GM21515 (cell line): ENCODE data around the gene ZNF562.
"Not testable (repeated sequence)": the region's sequence is repeated elsewhere in the genome, so short reads cannot be mapped to it uniquely, and the experiment has no call there.

Experiments
- ATAC-seq: cut with Tn5 transposase; IDR thresholded peaks from one replicate; pipeline ENCODE4 v1.9.1; 2021; ENCODE audit not compliant: unreplicated experiment

Gene ZNF562

DNA sequence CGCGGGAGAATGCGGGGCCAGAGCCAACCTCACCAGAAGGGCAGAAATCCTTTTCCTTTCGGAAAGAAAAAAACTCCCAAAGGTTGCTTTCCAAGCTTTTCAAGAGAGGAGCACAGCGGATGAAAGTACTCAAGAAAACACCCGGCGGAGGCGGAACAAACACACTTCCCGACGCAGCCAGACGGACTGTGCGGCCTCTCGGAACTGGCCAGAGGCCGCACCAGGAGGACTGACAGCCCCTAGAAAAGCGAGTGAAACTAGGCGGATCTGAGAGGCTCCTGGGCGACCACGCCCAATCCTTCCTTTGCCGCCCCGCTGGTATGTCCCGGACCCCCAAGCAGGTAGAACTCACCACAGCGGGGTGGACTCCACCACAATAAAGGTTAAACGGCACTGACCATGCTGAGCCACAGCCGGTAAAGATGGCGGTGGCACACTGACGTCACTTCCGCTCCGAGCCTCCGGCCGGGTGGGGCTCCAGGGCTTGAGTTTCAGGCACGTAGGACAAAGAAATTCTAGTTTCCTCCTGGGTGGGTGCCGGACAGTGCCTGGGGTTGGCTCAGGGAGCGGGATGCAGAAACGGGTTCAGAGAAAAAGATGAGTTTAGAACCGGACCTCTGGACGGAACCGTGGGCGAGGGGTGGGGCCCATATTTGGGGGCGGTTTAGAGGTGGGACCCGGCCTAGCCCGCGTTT lies at the start of gene ZNF562:
ZNF562 (minus strand) TSS at position 438 of the 695 bp plus-strand sequence. CDS start 14,356 bp downstream, outside the sequence.
- ATAC-seq: peak; percentile 79

DNA sequence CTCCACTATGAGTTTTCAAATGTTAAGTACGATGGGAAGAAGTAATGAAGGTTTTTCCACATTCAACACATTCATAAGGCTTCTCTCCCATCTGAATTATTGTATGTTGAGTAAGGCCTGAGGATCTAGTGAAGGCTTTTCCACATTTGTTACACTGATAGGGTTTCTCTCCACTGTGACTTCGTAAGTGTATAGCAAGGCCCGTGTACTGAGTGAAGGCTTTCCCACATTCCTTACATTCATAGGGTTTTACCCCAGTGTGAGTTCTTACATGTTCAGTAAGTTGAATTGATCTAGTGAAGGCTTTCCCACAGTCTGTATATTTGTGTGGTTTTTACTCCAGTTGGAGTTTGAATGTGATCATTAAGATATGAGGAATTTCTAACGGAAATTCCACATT lies 49.3 kb upstream of the ZNF562 start:
- ATAC-seq: no peak

DNA sequence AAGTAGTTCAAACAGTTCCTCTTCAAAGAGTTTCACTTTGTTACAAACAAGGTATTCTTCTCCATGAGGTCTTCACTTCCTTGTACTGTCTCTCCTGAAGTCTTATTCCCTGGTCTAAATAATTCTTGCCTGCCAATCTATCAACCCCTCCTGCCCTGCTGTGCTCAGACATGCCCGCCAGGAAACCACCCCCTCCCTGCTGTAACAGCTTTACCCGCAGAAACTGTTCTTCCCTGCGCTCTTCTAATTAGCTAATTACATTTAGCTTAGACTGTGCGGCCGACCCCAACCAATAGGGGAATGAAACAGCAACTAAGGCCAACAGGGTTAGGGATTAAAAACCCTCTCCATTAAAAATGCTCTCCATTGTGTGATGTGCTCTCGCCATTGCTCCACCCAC lies 47.0 kb upstream of the ZNF562 start:
- no peak for ATAC-seq

DNA sequence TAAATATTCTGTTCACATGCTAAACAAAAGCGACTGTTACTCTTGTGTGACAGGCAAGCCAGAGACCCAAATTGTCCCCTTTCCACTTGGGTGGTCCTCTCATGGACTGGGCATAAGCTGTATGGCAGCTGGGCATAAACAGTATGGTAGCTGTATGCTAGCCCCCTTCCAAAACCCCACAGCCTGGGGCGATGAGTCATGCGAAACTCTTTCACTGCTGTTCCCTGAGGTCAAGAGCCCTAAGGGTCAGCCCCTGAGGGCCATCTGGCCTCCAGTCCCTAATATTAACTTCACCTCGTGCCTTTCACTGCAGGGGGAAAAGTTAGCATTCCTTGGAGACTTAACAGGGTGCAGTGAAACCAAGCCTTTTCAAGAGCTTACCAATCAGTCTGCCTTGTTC lies 45.6 kb upstream of the ZNF562 start:
- ATAC-seq: no peak

DNA sequence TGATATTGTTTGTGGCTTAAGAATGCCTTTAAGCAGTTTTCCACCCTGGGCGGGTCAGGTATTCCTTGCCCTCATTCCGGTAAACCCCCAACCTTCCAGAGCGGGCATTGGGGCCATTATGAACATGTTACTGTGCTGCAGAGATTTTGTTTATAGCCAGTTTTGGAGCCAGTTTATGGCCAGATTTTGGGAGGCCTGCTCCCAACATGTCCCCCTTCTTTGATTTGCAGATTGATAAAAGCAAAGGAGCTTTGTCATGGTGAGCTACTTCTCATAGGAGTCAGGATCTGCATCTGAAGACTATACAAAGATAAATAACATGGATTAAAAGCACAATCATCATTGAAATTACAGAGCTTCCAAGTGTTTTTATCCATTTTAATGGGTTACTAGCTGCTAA lies 36.9 kb upstream of the ZNF562 start:
- ATAC-seq: no peak

DNA sequence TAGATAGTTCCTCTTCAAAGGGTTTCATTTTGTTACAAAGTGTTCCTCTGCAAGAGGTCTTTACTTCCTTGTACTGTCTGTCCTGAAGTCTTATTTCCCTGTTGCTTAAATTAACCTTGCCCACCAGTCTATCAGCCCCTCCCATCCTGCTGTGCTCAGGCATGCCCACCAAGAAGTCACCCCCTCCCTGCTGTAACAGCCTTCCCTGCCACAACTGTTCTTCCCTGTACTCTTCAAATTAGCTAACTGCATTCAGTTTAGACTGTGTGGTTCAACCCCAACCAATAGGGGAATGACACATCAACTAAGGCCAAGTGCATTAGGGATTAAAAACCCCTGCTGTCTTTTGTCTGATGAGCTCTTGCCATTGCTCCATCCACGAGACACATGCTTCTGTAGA lies 34.4 kb upstream of the ZNF562 start:
- ATAC-seq: no peak

DNA sequence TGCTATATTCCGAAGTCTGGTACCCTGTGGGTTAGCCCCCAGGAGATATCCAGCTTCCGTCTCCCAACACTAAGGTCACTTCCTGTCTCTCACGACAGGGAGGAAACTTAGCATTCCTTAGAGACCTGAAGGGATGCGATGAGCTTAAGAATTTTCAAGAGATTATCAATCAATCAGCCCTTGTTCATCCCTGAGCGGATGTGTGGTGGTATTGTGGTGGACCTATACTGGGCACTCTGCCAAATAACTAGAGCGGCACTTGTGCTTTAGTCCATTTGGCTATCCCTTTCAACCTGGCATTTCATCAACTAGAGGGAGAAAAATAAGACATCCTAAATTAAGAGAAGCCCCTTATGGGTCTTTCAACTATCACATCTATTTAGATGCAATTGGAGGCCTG lies 30.9 kb upstream of the ZNF562 start:
- ATAC-seq: no peak

DNA sequence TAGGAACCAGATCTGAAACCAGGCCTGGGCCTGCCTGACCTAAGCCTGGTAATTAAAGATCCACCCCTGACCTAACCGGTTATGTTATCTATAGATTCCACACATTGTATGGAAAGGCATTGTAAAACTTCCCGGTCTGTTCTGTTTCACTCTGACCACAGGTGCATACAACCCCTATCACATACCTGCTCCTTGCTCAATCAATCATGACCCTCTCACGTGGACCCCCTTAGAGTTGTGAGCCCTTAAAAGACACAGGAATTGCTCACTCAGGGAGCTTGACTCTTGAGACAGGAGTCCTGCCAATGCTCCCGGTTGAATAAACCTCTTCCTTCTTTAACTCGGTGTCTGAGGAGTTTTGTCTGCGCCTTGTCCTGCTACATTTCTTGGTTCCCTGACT lies 27.3 kb upstream of the ZNF562 start:
- no peak for ATAC-seq

DNA sequence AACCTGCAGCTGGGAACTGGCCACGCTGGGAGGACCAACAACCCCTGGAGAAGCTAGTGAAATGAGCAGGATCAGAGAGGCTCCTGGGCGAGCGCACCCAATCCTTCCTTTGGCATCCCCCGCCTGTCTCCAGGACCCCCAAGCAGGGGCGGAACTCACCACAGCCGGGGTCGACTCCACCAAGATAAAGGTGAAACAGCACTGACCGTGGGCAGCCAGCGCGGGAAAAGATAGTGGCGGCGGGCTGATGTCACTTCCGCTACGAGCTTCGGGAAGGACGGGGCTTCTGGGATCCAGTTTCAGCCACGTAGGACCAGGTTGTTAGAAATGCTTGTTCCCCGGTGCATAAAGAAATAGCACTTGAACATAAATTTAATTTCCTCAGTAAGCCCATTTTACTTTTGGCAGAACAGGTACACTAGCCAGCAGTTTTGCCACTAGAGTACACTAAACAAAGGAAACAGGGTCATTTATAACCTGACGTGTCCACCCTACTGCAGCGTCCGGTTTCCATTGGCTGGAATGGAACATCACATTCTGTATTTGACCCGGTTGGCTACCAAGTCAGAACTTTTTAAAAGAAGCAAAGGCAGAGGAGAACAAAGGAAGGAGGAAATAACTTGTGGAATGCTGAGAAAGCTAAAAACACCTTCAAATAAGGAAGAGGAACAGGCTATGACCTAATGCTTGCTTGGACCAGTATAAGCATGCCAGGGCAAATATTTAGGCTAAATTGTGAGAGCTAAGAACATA lies 25.5 kb upstream of the ZNF562 start:
- no peak for ATAC-seq

DNA sequence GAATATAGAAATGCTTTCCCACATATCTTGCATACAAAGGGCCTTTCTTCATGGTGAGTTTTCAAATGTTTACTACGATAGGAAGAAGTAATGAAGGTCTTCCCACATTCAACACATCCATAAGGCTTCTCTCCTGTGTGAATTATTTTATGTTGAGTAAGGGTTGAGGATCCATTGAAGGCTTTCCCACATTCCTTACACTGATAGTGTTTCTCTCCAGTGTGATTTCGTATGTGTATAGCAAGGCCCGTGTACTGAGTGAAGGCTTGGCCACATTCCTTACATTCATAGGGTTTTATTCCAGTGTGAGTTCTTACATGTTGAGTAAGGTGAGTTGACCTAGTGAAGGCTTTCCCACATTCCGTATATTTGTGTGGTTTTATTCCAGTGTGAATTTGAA lies 15.4 kb upstream of the ZNF562 start:
- not testable (repeated sequence) for ATAC-seq

DNA sequence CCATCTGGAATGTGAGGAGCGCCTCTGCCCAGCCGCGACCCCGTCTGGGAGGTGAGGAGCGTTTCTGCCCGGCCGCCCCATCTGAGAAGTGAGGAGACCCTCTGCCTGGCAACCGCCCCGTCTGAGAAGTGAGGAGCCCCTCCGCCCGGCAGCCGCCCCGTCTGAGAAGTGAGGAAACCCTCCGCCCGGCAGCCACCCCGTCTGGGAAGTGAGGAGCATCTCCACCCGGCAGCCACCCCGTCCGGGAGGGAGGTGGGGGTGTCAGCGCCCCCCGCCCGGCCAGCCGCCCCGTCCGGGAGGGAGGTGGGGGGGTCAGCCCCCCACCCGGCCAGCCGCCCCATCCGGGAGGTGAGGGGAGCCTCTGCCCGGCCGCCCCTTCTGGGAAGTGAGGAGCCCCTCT lies 5.1 kb upstream of the ZNF562 start:
- ATAC-seq: not testable (repeated sequence)

DNA sequence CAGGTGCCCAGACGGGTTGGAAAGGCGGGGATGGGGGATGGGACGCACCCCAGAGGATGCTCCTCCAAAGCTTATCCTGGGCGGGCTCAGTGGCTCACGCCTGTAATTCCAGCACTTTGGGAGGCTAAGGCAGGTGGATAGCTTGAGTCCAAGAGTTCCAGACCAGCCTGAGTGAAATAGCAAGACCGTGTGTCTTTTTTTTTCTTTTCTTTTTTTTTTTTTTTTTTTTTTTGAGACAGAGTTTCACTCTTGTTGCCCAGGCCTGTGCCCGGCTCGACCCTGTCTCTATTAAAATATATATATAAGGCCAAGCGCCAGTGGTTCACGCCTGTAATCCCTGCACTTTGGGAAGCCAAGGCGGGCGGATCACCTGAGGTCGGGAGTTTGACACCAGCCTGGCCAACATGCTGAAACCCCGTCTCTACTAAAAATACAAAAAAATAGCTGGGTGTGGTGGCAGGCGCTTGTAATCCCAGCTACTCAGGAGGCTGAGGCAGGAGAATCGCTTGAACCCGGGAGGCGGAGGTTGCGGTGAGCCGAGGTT lies 530 bp upstream of the ZNF562 start:
- ATAC-seq: not testable (repeated sequence)

DNA sequence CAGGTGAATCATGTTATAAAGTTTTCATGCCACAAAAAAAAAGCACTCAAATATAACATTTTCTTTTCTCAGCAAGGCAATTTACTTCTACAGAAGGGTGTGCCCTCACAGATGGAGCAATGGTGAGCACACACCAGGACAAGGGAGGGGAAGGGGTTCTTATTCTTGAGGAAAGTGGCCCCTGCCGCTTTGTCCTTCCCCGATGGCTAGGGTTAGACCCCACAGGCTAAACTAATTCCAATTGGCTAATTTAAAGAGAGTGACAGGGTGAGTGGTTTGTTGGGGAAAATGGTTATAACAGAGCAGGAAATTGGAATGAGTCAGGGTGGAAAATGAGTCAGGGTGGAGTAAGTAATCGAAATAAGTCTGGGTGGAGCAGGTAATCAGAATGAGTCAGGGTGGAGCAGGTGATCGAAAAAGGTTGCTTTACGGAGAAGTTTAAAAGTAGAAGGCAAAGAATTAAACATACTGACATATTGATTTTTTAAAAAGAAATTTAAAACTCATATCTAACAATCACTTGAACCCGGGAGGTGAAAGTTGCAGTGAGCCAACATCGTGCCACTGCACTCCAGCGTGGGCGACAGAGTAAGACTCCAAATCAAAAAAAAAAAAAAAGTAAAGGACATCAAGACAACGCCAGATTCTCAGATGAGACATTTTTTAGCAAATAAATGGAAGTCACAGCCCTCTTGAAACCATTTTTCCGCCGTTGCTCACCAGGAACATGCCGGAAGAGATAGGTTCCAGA lies 813 bp downstream of the ZNF562 start:
- ATAC-seq: no peak

DNA sequence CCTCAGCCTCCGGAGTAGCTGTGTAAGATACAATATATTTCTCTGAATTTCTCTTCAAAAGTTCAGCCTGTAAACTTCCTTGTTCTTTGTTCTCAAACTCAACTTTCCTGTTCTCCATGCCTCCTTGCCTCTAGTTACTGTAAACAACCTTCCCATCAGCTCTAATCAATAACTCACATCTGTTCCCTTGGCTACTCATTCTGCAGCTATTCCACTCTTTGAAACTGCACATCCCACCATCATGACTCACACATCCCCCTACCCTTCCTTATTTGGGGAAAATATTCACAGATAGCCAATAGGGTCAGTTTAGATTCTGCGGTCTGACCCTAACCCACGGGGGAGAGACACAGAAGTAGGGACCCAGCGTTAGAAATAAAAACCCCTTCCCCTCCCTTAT lies 2.0 kb downstream of the ZNF562 start:
- no peak for ATAC-seq

DNA sequence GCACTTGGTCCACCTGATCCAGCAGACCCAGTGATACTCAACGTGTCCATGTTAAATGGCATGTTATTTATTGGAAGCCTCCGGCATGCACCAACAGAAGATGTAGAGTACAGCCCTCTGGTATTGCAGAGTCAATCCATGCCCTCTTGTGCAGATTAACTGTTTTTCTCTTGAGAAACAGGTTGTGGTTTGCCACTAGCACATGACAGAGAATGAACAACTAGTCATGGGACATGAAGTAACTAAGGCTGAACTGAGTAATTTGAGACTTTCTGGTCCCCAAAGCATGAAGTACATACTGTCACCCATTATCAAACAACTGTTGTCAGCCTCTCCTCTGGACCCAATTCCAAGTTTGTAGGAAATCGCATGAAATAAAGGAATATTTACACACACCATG lies 3.2 kb downstream of the ZNF562 start:
- no peak for ATAC-seq

DNA sequence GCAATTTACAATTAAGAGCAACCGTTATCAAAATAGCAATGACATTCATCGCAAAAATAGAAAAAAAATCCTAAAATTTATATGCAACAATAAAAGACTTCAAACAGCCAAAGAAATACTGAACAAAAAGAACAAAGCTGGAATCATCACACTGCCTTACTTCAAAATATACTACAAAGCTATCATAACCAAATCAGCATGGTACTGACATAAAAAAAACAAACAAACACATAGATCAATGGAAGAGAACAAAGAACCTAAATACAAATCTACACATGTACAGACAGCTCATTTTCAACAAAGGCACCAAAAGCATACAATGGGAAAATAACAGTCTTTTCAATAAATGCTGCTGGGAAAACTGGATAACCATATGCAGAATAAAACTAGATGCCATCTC lies 6.4 kb downstream of the ZNF562 start:
- ATAC-seq: no peak

DNA sequence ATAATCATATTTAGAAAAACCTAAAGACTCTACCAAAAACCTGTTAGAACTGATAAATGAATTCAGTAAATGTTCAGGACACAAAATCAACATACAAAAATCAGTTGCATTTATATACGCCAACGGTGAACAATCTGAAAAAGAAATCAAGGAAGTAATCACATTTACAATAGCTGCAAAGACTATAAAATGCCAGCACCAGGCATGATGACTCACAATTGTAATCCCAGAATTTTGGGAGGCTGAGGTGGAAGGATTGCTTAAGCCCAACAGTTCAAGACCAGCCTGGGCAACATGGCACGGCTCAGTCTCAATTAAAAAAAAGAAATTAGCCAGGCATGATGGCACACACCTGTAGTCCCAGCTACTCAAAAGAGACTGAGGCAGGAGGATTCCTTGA lies 7.0 kb downstream of the ZNF562 start:
- no peak for ATAC-seq

DNA sequence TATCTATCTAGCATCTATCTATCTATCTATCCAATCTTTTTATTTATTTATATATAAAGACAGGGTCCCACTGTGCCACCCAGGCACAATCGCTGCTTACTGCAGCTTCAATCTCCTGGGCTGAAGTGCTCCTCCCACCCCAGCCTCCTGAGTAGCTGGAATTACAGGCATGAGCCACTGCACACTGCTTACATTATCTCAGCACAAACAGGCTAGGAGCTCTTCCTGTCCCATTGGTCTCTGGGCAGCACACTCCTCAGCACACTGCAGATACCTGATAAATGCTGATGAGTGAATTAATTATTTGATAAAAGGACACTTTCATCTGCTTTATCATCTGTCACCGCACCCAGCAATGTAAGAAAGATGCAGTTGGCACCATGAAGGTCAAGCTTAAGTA lies 16.1 kb downstream of the ZNF562 start:
- no peak for ATAC-seq

DNA sequence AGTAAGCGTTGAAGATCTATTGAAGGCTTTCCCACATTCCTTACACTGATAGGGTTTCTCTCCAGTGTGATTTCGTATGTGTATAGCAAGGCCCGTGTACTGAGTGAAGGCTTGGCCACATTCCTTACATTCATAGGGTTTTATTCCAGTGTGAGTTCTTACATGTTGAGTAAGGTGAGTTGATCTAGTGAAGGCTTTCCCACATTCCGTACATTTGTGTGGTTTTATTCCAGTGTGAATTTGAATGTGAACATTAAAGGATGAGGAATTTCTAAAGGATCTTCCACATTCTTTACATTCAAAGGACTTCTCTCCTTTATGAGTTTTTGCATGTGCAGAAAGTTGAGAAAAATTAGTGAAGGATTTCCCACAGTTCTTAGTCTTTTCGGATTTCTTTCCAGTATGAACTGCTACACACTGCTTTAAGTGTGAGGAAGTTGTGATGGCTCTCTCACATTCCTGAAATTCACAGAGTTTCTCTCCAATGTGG lies 21.8 kb downstream of the ZNF562 start:
- not testable (repeated sequence) for ATAC-seq

DNA sequence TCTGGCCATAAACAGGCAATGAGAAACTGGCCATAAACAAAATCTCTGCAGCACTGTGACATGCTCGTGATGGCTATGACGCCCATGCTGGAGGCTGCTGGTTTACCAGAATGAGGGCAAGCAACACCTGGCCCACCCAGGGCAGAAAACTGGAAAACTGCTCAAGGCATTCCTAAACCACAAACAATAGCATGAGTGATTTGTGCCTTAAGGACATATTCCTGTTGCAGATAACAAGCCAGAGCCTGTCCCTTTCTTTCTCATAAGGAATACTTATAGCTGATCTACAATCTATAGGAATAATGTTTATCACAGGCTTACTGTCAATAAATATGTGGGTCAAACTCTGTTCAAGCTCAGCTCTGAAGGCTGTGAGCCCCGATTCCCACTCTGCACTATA lies 23.4 kb downstream of the ZNF562 start:
- ATAC-seq: not testable (repeated sequence)

DNA sequence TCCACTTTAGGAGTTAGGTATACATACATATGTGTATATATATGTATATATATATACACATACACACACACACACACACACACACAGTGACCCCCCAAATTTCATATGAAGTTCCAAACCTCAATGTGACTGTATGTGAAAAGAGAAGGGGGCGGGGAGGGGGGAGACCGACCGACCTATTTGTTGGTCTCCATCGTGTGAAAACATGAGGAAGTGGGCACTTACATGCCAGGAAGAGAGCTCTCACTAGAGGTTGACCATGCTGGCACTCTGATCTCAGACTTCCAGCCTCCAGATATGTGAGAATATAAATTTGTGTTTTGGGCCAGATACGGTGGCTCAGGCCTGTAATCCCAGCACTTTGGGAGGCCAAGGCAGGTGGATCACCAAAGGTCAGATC lies 24.6 kb downstream of the ZNF562 start:
- no peak for ATAC-seq
